ENCODE results near the gene PRODH2. TPM values are rescaled to one million over a fixed set of nuclear protein-coding genes. Genes with fewer than 3 reads are reported as not detected.
"Not testable (repeated sequence)": the region's sequence is repeated elsewhere in the genome, so short reads cannot be mapped to it uniquely, and the experiment has no call there.

PRODH2 gene
- total and polyA plus RNA-seq, 2 of the 13 experiments (the other 11 are each of a cell fraction or from before 2014, with no cell fraction given): 86.7 to 118 TPM

DNA sequence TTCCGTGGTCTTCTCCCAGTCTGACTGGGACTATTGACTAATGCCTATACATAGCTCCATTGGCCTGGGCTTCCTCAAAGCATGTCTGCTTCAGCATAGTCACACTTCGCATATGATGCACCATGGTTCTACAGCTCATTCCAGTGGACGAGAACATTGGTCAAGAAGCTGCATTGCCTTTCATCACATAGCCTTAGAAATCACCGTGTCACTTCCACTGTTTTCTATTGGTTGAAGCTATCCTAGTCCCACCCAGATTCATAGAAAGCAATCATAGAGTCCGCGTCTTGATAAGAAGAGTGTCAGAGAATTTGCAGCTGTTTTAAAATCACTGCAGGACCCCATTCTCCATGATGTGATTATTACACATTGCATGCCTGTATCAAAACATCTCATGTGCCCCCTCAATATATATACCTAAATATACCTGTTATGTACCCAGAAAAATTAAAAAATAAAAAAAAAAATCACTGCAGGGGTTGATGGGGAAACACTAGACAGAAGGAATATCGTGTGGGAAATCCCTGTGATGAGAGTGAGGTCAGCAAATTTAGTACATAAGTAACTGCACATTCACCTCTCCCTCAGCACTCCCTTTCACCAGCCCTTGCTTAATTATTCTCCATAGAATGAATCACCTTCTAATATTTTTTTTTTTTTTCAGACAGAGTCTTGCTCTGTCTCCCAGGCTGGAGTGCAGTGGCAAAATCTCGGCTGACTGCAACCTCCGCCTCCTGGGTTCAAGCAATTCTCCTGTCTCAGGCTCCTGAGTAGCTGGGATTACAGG lies 39.4 kb downstream of the PRODH2 start:
- H3K4me3 ChIP-seq (replicated peaks in 1 of 3; ENCODE audit: insufficient read depth in 1 of 3, low read depth in 2 of 3, low read length in 3 of 3): no peak overlapping the region
- BruUV-seq (replicated peaks): no TSS peak
- no peak overlapping the region for H2AFZ ChIP-seq (ENCODE audit: low read length)
- peaks cover 41% of the 10 kb centered on the region for H3K4me1 ChIP-seq (ENCODE audit: insufficient read depth, low read length)
- CTCF ChIA-PET (ENCODE audit: low intra/inter-chr PET ratio, low total read pairs): no interaction called here
- in situ Hi-C loops (cut with HindIII; ENCODE audit: extremely low pct_ligation_motif_present, low pct_unique_long_range_greater_than_20kb): no loop called here
- H3K27me3 ChIP-seq (ENCODE audit: control insufficient read depth in 1 of 2, insufficient read depth in 2 of 2, low read length in 2 of 2): no peaks in the 10 kb centered on the region
- no peaks in the 10 kb centered on the region for H3K79me2 ChIP-seq (ENCODE audit: insufficient read depth, low read length)
- no peak for ATAC-seq
- no peak for DNase-seq (ENCODE audit: low spot score)
- no peak overlapping the region for H3K4me2 ChIP-seq (ENCODE audit: low read depth, low read length)
- POLR2A ChIA-PET: no interaction called here
- no peaks in the 10 kb centered on the region; a peak in 1 of 5 replicates for H3K36me3 ChIP-seq (replicated peaks in 1 of 2; ENCODE audit: control insufficient read depth in 1 of 2, insufficient read depth in 2 of 2, low read length in 2 of 2)
- H3K9me3 ChIP-seq (ENCODE audit: low read length): no peaks in the 10 kb centered on the region
- H4K20me1 ChIP-seq (ENCODE audit: insufficient read depth, low read length): no peaks in the 10 kb centered on the region
- no peak for TF ChIP-seq ATAD3A (CRISPR knock-in tag; IDR thresholded peaks at IDR 0.05)
- TF ChIP-seq, protein P1, sequence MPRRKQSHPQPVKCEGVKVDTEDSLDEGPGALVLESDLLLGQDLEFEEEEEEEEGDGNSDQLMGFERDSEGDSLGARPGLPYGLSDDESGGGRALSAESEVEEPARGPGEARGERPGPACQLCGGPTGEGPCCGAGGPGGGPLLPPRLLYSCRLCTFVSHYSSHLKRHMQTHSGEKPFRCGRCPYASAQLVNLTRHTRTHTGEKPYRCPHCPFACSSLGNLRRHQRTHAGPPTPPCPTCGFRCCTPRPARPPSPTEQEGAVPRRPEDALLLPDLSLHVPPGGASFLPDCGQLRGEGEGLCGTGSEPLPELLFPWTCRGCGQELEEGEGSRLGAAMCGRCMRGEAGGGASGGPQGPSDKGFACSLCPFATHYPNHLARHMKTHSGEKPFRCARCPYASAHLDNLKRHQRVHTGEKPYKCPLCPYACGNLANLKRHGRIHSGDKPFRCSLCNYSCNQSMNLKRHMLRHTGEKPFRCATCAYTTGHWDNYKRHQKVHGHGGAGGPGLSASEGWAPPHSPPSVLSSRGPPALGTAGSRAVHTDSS (CRISPR knock-in tag; conservative IDR thresholded peaks at IDR 0.05): no peak
- TF ChIP-seq ZNF713 (CRISPR knock-in tag; IDR thresholded peaks at IDR 0.05): no peak
- no peak for TF ChIP-seq SALL1 (CRISPR knock-in tag; IDR thresholded peaks at IDR 0.05)
- TF ChIP-seq, protein P2, sequence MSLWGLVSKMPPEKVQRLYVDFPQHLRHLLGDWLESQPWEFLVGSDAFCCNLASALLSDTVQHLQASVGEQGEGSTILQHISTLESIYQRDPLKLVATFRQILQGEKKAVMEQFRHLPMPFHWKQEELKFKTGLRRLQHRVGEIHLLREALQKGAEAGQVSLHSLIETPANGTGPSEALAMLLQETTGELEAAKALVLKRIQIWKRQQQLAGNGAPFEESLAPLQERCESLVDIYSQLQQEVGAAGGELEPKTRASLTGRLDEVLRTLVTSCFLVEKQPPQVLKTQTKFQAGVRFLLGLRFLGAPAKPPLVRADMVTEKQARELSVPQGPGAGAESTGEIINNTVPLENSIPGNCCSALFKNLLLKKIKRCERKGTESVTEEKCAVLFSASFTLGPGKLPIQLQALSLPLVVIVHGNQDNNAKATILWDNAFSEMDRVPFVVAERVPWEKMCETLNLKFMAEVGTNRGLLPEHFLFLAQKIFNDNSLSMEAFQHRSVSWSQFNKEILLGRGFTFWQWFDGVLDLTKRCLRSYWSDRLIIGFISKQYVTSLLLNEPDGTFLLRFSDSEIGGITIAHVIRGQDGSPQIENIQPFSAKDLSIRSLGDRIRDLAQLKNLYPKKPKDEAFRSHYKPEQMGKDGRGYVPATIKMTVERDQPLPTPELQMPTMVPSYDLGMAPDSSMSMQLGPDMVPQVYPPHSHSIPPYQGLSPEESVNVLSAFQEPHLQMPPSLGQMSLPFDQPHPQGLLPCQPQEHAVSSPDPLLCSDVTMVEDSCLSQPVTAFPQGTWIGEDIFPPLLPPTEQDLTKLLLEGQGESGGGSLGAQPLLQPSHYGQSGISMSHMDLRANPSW (CRISPR knock-in tag; IDR thresholded peaks at IDR 0.05; ENCODE audit: borderline replicate concordance): no peak
- no peak for TF ChIP-seq REPIN1 (CRISPR knock-in tag; IDR thresholded peaks at IDR 0.05; ENCODE audit: borderline replicate concordance, low read depth)
- intact Hi-C loops (cut with micrococcal nuclease; ENCODE audit: unreplicated experiment): no loop called here
- no peak for FAIRE-seq
- 74% methylated on average over 9 of the region's 9 CpGs for WGBS (ENCODE audit: low lambda C conversion rate)
- no peak overlapping the region for H3K9ac ChIP-seq (ENCODE audit: insufficient read depth, low read depth, low read length)
- H3K27ac ChIP-seq (ENCODE audit: extremely low read length, insufficient read depth, low read length): no peak overlapping the region

DNA sequence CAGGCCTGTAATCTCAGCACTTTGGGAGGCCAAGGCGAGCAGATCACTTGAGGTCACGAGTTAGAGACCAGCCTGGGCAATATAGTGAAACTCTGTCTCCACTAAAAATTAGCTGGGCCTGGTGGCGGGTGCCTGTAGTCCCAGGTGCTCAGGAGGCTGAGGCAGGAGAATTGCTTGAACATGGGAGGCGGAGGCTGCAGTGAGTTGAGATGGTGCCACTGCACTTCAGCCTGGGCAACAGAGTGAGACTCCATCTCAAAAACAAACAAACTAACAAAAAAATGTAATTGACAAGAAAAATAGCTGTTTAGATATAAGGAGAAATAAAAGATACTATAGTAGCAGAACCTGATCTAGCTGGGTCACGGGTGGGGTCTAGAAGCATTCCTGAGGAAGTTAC lies 40.3 kb downstream of the PRODH2 start:
- BruUV-seq (replicated peaks); H3K4me2 ChIP-seq (ENCODE audit: low read depth, low read length); H3K9me3 ChIP-seq (ENCODE audit: low read length); H2AFZ ChIP-seq (ENCODE audit: low read length); H3K9ac ChIP-seq (ENCODE audit: insufficient read depth, low read depth, low read length); H3K27me3 ChIP-seq (ENCODE audit: control insufficient read depth in 1 of 2, insufficient read depth in 2 of 2, low read length in 2 of 2); H3K79me2 ChIP-seq (ENCODE audit: insufficient read depth, low read length); H4K20me1 ChIP-seq (ENCODE audit: insufficient read depth, low read length); H3K36me3 ChIP-seq (replicated peaks in 1 of 2; ENCODE audit: control insufficient read depth in 1 of 2, insufficient read depth in 2 of 2, low read length in 2 of 2); POLR2A ChIA-PET; DNase-seq (ENCODE audit: low spot score); intact Hi-C loops (cut with micrococcal nuclease; ENCODE audit: unreplicated experiment); H3K4me3 ChIP-seq (replicated peaks in 1 of 3; ENCODE audit: insufficient read depth in 1 of 3, low read depth in 2 of 3, low read length in 3 of 3); in situ Hi-C loops (cut with HindIII; ENCODE audit: extremely low pct_ligation_motif_present, low pct_unique_long_range_greater_than_20kb); CTCF ChIA-PET (ENCODE audit: low intra/inter-chr PET ratio, low total read pairs); H3K27ac ChIP-seq (ENCODE audit: extremely low read length, insufficient read depth, low read length); ATAC-seq; FAIRE-seq: not testable (repeated sequence)
- peaks cover 41% of the 10 kb centered on the region for H3K4me1 ChIP-seq (ENCODE audit: insufficient read depth, low read length)
- WGBS (ENCODE audit: low lambda C conversion rate): 97% methylated on average over 5 of the region's 5 CpGs
